ENCODE measurements around the gene MMP17. TPM values are rescaled to one million over a fixed set of nuclear protein-coding genes. Genes with fewer than 3 reads are reported as not detected.

MMP17 gene
- polyA plus RNA-seq, 1 donor (not counting 4 experiments of a cell fraction or from before 2014, with no cell fraction given), result 2.3 TPM

GRCh38 chr12:131867471-131867870 lies 39.3 kb downstream of the MMP17 start:
- dilution Hi-C loops (cut with MboI; ENCODE audit: extremely low pct_ligation_motif_present, low sequenced_read_pairs), result no loop called here
- no peaks in the 10 kb centered on the region for H3K27me3 ChIP-seq (ENCODE audit: control insufficient read depth, extremely low read depth, insufficient read depth, low read length)
- H3K27ac ChIP-seq (ENCODE audit: control insufficient read depth, insufficient read depth, low read length), result no peak overlapping the region
- no peak overlapping the region for H2AFZ ChIP-seq (ENCODE audit: control insufficient read depth, low read length)
- no peaks in the 10 kb centered on the region for H3K9me1 ChIP-seq (ENCODE audit: control insufficient read depth, extremely low read depth, insufficient read depth, low read length)
- no peaks in the 10 kb centered on the region for H3K9me3 ChIP-seq (ENCODE audit: control insufficient read depth, low read depth, low read length)
- FAIRE-seq, result no peak
- H3K4me1 ChIP-seq (ENCODE audit: control insufficient read depth, extremely low read depth, insufficient read depth, low read length), result peaks cover 38% of the 10 kb centered on the region
- no peaks in the 10 kb centered on the region for H4K20me1 ChIP-seq (ENCODE audit: control insufficient read depth, extremely low read depth, insufficient read depth, low read length)
- H3K36me3 ChIP-seq (ENCODE audit: control insufficient read depth in 2 of 2, extremely low read depth in 1 of 2, insufficient read depth in 2 of 2, low read length in 2 of 2), result no peaks in the 10 kb centered on the region
- H3K9ac ChIP-seq (ENCODE audit: control insufficient read depth, extremely low read depth, insufficient read depth, low read length), result no peak overlapping the region
- no peaks in the 10 kb centered on the region for H3K79me2 ChIP-seq (ENCODE audit: control insufficient read depth, insufficient read depth, low read length)
- H3K4me3 ChIP-seq (ENCODE audit: control insufficient read depth in 2 of 3, extremely low read depth in 1 of 3, insufficient read depth in 2 of 3, low read depth in 1 of 3, low read length in 3 of 3), result no peak overlapping the region
- TF ChIP-seq CTCF (optimal IDR thresholded peaks at IDR 0.05 in 1 of 3, IDR thresholded peaks at IDR 0.05 in 1 of 3, conservative IDR thresholded peaks at IDR 0.05 in 1 of 3; ENCODE audit: extremely low read depth in 1 of 3, insufficient read depth in 2 of 3, low read length in 3 of 3) (no peak), EZH2 (IDR thresholded peaks at IDR 0.05; ENCODE audit: low read length) (no peak)
- no peak overlapping the region for H3K4me2 ChIP-seq (ENCODE audit: control insufficient read depth, extremely low read depth, insufficient read depth, low read depth, low read length)
- no peak for DNase-seq (ENCODE audit: low read depth, low spot score)

GRCh38 chr12:131867891-131868675 lies 39.9 kb downstream of the MMP17 start:
- H3K79me2 ChIP-seq (ENCODE audit: control insufficient read depth, insufficient read depth, low read length), result no peaks in the 10 kb centered on the region
- no peaks in the 10 kb centered on the region for H3K9me3 ChIP-seq (ENCODE audit: control insufficient read depth, low read depth, low read length)
- dilution Hi-C loops (cut with MboI; ENCODE audit: extremely low pct_ligation_motif_present, low sequenced_read_pairs), result no loop called here
- FAIRE-seq (no peak), DNase-seq (ENCODE audit: low read depth, low spot score) (no peak)
- no peaks in the 10 kb centered on the region for H3K36me3 ChIP-seq (ENCODE audit: control insufficient read depth in 2 of 2, extremely low read depth in 1 of 2, insufficient read depth in 2 of 2, low read length in 2 of 2)
- no peak overlapping the region for H3K9ac ChIP-seq (ENCODE audit: control insufficient read depth, extremely low read depth, insufficient read depth, low read length)
- no peaks in the 10 kb centered on the region for H3K9me1 ChIP-seq (ENCODE audit: control insufficient read depth, extremely low read depth, insufficient read depth, low read length)
- H3K27ac ChIP-seq (ENCODE audit: control insufficient read depth, insufficient read depth, low read length), result no peak overlapping the region
- H4K20me1 ChIP-seq (ENCODE audit: control insufficient read depth, extremely low read depth, insufficient read depth, low read length), result no peaks in the 10 kb centered on the region
- H3K27me3 ChIP-seq (ENCODE audit: control insufficient read depth, extremely low read depth, insufficient read depth, low read length), result no peaks in the 10 kb centered on the region
- H2AFZ ChIP-seq (ENCODE audit: control insufficient read depth, low read length), result no peak overlapping the region
- no peak overlapping the region for H3K4me3 ChIP-seq (ENCODE audit: control insufficient read depth in 2 of 3, extremely low read depth in 1 of 3, insufficient read depth in 2 of 3, low read depth in 1 of 3, low read length in 3 of 3)
- TF ChIP-seq CTCF (optimal IDR thresholded peaks at IDR 0.05 in 1 of 3, IDR thresholded peaks at IDR 0.05 in 1 of 3, conservative IDR thresholded peaks at IDR 0.05 in 1 of 3; ENCODE audit: extremely low read depth in 1 of 3, insufficient read depth in 2 of 3, low read length in 3 of 3) (no peak), EZH2 (IDR thresholded peaks at IDR 0.05; ENCODE audit: low read length) (no peak)
- peaks cover 38% of the 10 kb centered on the region for H3K4me1 ChIP-seq (ENCODE audit: control insufficient read depth, extremely low read depth, insufficient read depth, low read length)
- H3K4me2 ChIP-seq (ENCODE audit: control insufficient read depth, extremely low read depth, insufficient read depth, low read depth, low read length), result no peak overlapping the region
